ENCODE measurements around the gene RETREG1.

RETREG1 gene

DNA sequence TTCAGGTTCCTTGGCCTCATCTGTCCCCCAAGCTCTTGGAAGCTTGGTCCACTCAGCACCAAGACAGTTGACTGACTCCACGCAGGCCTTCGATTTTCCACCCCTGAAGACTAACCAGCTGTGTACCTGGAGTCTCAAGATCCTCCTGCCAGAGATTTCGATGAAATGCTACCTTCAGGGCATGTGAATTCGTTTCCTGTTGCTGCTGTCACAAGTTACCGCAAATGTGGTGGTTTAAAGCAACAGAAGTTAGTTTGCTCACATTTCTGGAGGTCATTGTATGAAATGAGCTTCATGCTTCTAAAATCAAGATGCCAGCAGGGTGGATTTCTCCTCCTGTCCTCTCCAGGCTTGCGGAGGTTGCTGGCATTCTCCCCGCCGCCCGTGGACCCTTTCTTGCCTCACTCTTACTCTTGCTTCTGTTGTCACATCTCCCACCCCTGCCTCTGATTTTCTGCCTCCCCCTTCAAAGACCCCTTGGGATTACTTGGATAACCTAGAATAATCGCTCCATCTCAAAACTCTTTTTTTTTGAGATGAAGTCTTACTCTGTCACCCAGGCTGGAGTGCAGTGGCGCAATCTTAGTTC, 27.6 kb upstream of the RETREG1 start:
- no peak overlapping the region for H3K4me2 ChIP-seq (ENCODE audit: insufficient read depth, low read length)
- no peak overlapping the region for H3K9ac ChIP-seq (ENCODE audit: low read depth, low read length)
- H3K27ac ChIP-seq (ENCODE audit: low read length) = no peak overlapping the region
- H3K36me3 ChIP-seq (ENCODE audit: insufficient read depth, low read length) = no peaks in the 10 kb centered on the region
- no peak for TF ChIP-seq EZH2 (IDR thresholded peaks at IDR 0.05; ENCODE audit: borderline replicate concordance, low read depth, low read length, severe bottlenecking)
- H3K9me3 ChIP-seq (ENCODE audit: insufficient read depth, low read length, severe bottlenecking) = no peaks in the 10 kb centered on the region
- no peaks in the 10 kb centered on the region for H3K27me3 ChIP-seq (ENCODE audit: insufficient read depth, low read length, poor library complexity)
- no peaks in the 10 kb centered on the region for H3K4me1 ChIP-seq (ENCODE audit: insufficient read depth, low read length)
- no peaks in the 10 kb centered on the region for H3K79me2 ChIP-seq (ENCODE audit: insufficient read depth, low read length)
- DNase-seq = no peak
- H3K4me3 ChIP-seq (ENCODE audit: low read depth in 1 of 2, low read length in 2 of 2) = no peak overlapping the region
- no peaks in the 10 kb centered on the region for H4K20me1 ChIP-seq (ENCODE audit: insufficient read depth, low read length)
- H2AFZ ChIP-seq (ENCODE audit: low read depth, low read length) = no peak overlapping the region
- ATAC-seq (ENCODE audit: insufficient read depth, low read depth) = no peak

DNA sequence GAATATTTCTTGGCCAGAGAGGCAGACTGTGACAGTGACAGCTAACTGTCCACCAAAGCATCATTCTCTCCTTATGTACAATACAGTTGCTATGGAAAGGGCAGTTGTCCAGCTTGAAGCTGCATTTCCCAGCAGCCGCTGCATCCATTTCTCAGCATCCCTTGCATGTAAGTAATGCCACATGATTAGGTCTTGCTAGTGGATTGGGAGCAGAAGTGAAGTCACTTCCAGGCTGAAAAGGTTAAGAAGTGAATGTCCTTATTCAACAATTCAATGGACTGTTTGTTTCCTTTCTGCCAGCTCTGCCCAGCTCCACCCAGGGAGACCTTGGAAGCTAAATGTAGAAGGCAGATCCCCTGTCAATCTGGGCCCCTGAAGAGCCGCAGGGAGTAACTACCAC, 26.1 kb upstream of the RETREG1 start:
- Histone ChIP-seq H3K27me3 (ENCODE audit: insufficient read depth, low read length, poor library complexity) (no peaks in the 10 kb centered on the region), H3K36me3 (ENCODE audit: insufficient read depth, low read length) (no peaks in the 10 kb centered on the region), H2AFZ (ENCODE audit: low read depth, low read length) (no peak overlapping the region), H3K4me3 (ENCODE audit: low read depth in 1 of 2, low read length in 2 of 2) (no peak overlapping the region), H3K4me1 (ENCODE audit: insufficient read depth, low read length) (no peaks in the 10 kb centered on the region), H3K79me2 (ENCODE audit: insufficient read depth, low read length) (no peaks in the 10 kb centered on the region), H4K20me1 (ENCODE audit: insufficient read depth, low read length) (no peaks in the 10 kb centered on the region), H3K9me3 (ENCODE audit: insufficient read depth, low read length, severe bottlenecking) (no peaks in the 10 kb centered on the region), H3K27ac (ENCODE audit: low read length) (no peak overlapping the region), H3K4me2 (ENCODE audit: insufficient read depth, low read length) (no peak overlapping the region), H3K9ac (ENCODE audit: low read depth, low read length) (no peak overlapping the region)
- ATAC-seq (ENCODE audit: insufficient read depth, low read depth) (no peak), DNase-seq (no peak)
- TF ChIP-seq, protein P1, sequence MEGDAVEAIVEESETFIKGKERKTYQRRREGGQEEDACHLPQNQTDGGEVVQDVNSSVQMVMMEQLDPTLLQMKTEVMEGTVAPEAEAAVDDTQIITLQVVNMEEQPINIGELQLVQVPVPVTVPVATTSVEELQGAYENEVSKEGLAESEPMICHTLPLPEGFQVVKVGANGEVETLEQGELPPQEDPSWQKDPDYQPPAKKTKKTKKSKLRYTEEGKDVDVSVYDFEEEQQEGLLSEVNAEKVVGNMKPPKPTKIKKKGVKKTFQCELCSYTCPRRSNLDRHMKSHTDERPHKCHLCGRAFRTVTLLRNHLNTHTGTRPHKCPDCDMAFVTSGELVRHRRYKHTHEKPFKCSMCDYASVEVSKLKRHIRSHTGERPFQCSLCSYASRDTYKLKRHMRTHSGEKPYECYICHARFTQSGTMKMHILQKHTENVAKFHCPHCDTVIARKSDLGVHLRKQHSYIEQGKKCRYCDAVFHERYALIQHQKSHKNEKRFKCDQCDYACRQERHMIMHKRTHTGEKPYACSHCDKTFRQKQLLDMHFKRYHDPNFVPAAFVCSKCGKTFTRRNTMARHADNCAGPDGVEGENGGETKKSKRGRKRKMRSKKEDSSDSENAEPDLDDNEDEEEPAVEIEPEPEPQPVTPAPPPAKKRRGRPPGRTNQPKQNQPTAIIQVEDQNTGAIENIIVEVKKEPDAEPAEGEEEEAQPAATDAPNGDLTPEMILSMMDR (IDR thresholded peaks at IDR 0.05; ENCODE audit: borderline replicate concordance, extremely low read depth, low read length, poor library complexity, severe bottlenecking) = no peak
- TF ChIP-seq EZH2 (IDR thresholded peaks at IDR 0.05; ENCODE audit: borderline replicate concordance, low read depth, low read length, severe bottlenecking) = no peak

DNA sequence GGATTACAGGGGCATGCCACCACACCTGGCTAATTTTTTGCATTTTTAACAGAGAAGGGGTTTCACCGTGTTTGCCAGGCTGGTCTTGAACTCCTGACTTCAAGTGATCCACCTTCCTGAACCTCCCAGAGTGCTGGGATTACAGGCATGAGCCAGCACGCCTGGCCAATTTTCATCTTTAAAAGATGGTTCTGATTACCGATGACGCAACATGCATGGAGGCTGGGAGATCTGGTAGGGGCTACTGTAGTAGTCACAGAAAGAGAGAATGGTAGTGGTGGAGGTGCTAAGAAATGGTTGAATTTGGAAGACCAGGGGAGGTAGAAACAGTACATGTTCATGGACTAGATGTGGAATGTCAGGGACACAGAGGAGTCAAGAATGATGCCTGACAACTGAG, 22.4 kb upstream of the RETREG1 start:
- no peaks in the 10 kb centered on the region for H3K36me3 ChIP-seq (ENCODE audit: insufficient read depth, low read length)
- H3K9ac ChIP-seq (ENCODE audit: low read depth, low read length) = no peak overlapping the region
- H3K79me2 ChIP-seq (ENCODE audit: insufficient read depth, low read length) = no peaks in the 10 kb centered on the region
- ATAC-seq (ENCODE audit: insufficient read depth, low read depth) (no peak), DNase-seq (no peak)
- H3K9me3 ChIP-seq (ENCODE audit: insufficient read depth, low read length, severe bottlenecking) = no peaks in the 10 kb centered on the region
- H3K27ac ChIP-seq (ENCODE audit: low read length) = no peak overlapping the region
- H3K4me2 ChIP-seq (ENCODE audit: insufficient read depth, low read length) = no peak overlapping the region
- no peak for TF ChIP-seq EZH2 (IDR thresholded peaks at IDR 0.05; ENCODE audit: borderline replicate concordance, low read depth, low read length, severe bottlenecking)
- TF ChIP-seq, protein P1 (IDR thresholded peaks at IDR 0.05; ENCODE audit: borderline replicate concordance, extremely low read depth, low read length, poor library complexity, severe bottlenecking) = no peak
- no peaks in the 10 kb centered on the region for H4K20me1 ChIP-seq (ENCODE audit: insufficient read depth, low read length)
- no peaks in the 10 kb centered on the region for H3K4me1 ChIP-seq (ENCODE audit: insufficient read depth, low read length)
- H3K4me3 ChIP-seq (ENCODE audit: low read depth in 1 of 2, low read length in 2 of 2) = no peak overlapping the region
- no peak overlapping the region for H2AFZ ChIP-seq (ENCODE audit: low read depth, low read length)
- no peaks in the 10 kb centered on the region for H3K27me3 ChIP-seq (ENCODE audit: insufficient read depth, low read length, poor library complexity)

DNA sequence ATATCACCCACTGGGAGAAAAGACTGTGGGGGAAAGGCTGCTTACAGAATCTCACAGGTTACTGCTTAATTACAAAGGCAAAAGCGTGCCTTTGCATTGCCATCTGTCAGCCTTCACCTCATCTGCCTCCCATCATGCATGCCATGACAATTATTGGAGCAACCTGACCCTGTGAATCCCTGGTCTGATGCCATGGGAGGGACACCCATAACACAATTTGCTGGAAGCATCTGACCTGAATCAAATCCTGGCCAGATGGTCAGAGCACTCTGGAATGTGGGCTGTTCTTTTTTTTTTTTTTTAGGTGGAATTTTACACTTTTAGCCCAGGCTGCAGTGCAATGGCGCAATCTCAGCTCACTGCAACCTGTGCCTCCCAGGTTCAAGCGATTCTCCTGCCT, 11.6 kb upstream of the RETREG1 start:
- Histone ChIP-seq H3K36me3 (ENCODE audit: insufficient read depth, low read length) (no peaks in the 10 kb centered on the region), H2AFZ (ENCODE audit: low read depth, low read length) (no peak overlapping the region), H4K20me1 (ENCODE audit: insufficient read depth, low read length) (no peaks in the 10 kb centered on the region), H3K4me2 (ENCODE audit: insufficient read depth, low read length) (no peak overlapping the region), H3K79me2 (ENCODE audit: insufficient read depth, low read length) (no peaks in the 10 kb centered on the region), H3K9me3 (ENCODE audit: insufficient read depth, low read length, severe bottlenecking) (no peaks in the 10 kb centered on the region), H3K27ac (ENCODE audit: low read length) (no peak overlapping the region), H3K4me1 (ENCODE audit: insufficient read depth, low read length) (no peaks in the 10 kb centered on the region), H3K9ac (ENCODE audit: low read depth, low read length) (no peak overlapping the region), H3K4me3 (ENCODE audit: low read depth in 1 of 2, low read length in 2 of 2) (no peak overlapping the region), H3K27me3 (ENCODE audit: insufficient read depth, low read length, poor library complexity) (no peaks in the 10 kb centered on the region)
- DNase-seq (no peak), ATAC-seq (ENCODE audit: insufficient read depth, low read depth) (no peak)
- TF ChIP-seq, protein P1 (IDR thresholded peaks at IDR 0.05; ENCODE audit: borderline replicate concordance, extremely low read depth, low read length, poor library complexity, severe bottlenecking) = no peak
- TF ChIP-seq EZH2 (IDR thresholded peaks at IDR 0.05; ENCODE audit: borderline replicate concordance, low read depth, low read length, severe bottlenecking) = no peak
